ENCODE results near the gene E2F3. TPM values are rescaled to one million over a fixed set of nuclear protein-coding genes. Genes with fewer than 3 reads are reported as not detected.

The E2F3 gene
- total and polyA plus RNA-seq, 4 experiments from 2014 or later: 1.3 to 25.5 (median 15.2) TPM

- Mint-ChIP-seq H3K27me3 (no peaks in the 10 kb centered on the region), H3K4me3 (no peak overlapping the region), H3K4me1 (no peaks in the 10 kb centered on the region), H3K9me3 (no peaks in the 10 kb centered on the region), H3K36me3 (peaks cover 36 to 43% of the 10 kb centered on the region in 2 donors), H3K27ac (no peak overlapping the region)
- Histone ChIP-seq H3K4me1 (ENCODE audit: insufficient read depth, low read length) (no peaks in the 10 kb centered on the region), H3K27me3 (ENCODE audit: insufficient read depth, low read length) (no peaks in the 10 kb centered on the region), H3K36me3 (ENCODE audit: insufficient read depth, low read length) (peaks cover 22% of the 10 kb centered on the region), H3K4me3 (ENCODE audit: low read length in 2 of 2) (no peak overlapping the region), H3K9me3 (ENCODE audit: control insufficient read depth in 1 of 2, low read length in 2 of 2) (no peaks in the 10 kb centered on the region), H3K27ac (ENCODE audit: low read depth, low read length) (no peak overlapping the region)
- no peak for DNase-seq
- CTCF ChIA-PET (ENCODE audit: partially characterized antibody): no interaction called here
- POLR2A ChIA-PET (ENCODE audit: partially characterized antibody): no interaction called here
- intact Hi-C loops (cut with micrococcal nuclease): no loop called here
These were observed 77.8 kb downstream of the E2F3 start for GRCh38 chr6:20479526-20479925.

GRCh38 chr6:20481281-20481680, 79.6 kb downstream of the E2F3 start:
- POLR2A ChIA-PET (ENCODE audit: partially characterized antibody): no interaction called here
- no peaks in the 10 kb centered on the region for H3K27me3 ChIP-seq (ENCODE audit: insufficient read depth, low read length)
- no peak overlapping the region for H3K4me3 ChIP-seq (ENCODE audit: low read length in 2 of 2)
- no peaks in the 10 kb centered on the region for H3K9me3 ChIP-seq (ENCODE audit: control insufficient read depth in 1 of 2, low read length in 2 of 2)
- no peaks in the 10 kb centered on the region for H3K4me1 ChIP-seq (ENCODE audit: insufficient read depth, low read length)
- Mint-ChIP-seq H3K27me3 (no peaks in the 10 kb centered on the region), H3K27ac (peak overlapping the region in 2 of 7 donors; percentile 7 to 10), H3K9me3 (no peaks in the 10 kb centered on the region), H3K4me1 (no peaks in the 10 kb centered on the region), H3K36me3 (peaks cover 37 to 49% of the 10 kb centered on the region in 2 donors), H3K4me3 (no peak overlapping the region)
- intact Hi-C loops (cut with micrococcal nuclease): no loop called here
- CTCF ChIA-PET (ENCODE audit: partially characterized antibody): interaction anchor here (1.2 kb wide), 1 partner anchor 46 kb away, joined by 5 read pairs; no protein-coding TSS in a partner anchor
- no peak for DNase-seq
- H3K27ac ChIP-seq (ENCODE audit: low read depth, low read length): no peak overlapping the region
- peaks cover 22% of the 10 kb centered on the region for H3K36me3 ChIP-seq (ENCODE audit: insufficient read depth, low read length)

DNA sequence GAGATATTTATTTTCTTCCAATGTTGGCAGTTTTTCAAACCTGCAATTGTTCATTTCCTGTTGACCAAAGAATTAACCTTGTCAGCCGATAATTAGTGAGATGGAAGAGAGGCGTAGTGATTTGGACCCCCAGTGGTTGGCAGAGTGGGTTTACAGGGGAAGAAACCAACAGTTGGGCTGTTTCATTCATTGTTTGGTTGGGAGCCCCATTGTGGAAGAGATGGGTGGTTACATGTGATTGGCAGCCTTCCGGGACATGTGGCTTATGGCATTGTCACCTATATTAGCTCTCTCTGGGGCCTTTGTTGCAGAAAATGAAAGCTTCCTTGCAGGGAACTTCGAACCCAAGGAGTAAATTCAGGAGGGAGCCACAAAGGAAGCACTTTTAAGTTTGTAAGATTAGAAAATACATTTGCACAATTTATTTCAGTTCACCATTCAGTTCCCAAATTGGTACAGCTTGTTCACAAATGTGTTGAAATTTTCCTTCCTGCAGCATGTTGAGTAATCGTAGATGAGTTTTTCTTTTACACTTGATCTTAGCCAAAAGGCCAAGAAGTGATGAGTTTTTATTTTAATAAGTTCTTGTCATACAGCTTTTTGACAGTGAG, 82.3 kb downstream of the E2F3 start:
- Histone ChIP-seq H3K4me1 (ENCODE audit: insufficient read depth, low read length) (no peaks in the 10 kb centered on the region), H3K27me3 (ENCODE audit: insufficient read depth, low read length) (no peaks in the 10 kb centered on the region), H3K36me3 (ENCODE audit: insufficient read depth, low read length) (peaks cover 26% of the 10 kb centered on the region), H3K4me3 (ENCODE audit: low read length in 2 of 2) (no peak overlapping the region), H3K27ac (ENCODE audit: low read depth, low read length) (no peak overlapping the region), H3K9me3 (ENCODE audit: control insufficient read depth in 1 of 2, low read length in 2 of 2) (no peaks in the 10 kb centered on the region)
- intact Hi-C loops (cut with micrococcal nuclease): no loop called here
- ChIA-PET CTCF (ENCODE audit: partially characterized antibody) (interaction anchor here (1.8 to 1.9 kb wide), 2 partner anchors 79 to 193 kb away, joined by 6 to 7 read pairs; no protein-coding TSS in a partner anchor), POLR2A (ENCODE audit: partially characterized antibody) (interaction anchor here (1.0 to 1.2 kb wide), 2 partner anchors 80 to 164 kb away, joined by 3 to 5 read pairs; no protein-coding TSS in a partner anchor)
- H3K4me3 Mint-ChIP-seq: no peak overlapping the region
- peak overlapping the region in 1 of 7 donors; percentile 42 for H3K27ac Mint-ChIP-seq
- H3K36me3 Mint-ChIP-seq: peaks cover 59 to 71% of the 10 kb centered on the region in 2 donors
- no peak for DNase-seq
- H3K4me1 Mint-ChIP-seq: no peaks in the 10 kb centered on the region
- H3K27me3 Mint-ChIP-seq: no peaks in the 10 kb centered on the region
- H3K9me3 Mint-ChIP-seq: no peaks in the 10 kb centered on the region

- CTCF ChIA-PET (ENCODE audit: partially characterized antibody): no interaction called here
- Mint-ChIP-seq H3K4me3 (no peak overlapping the region), H3K4me1 (peaks cover 0 to 2% (median 0%) of the 10 kb centered on the region in 4 donors), H3K27ac (no peak overlapping the region), H3K9me3 (no peaks in the 10 kb centered on the region), H3K36me3 (peaks cover 65 to 68% of the 10 kb centered on the region in 2 donors), H3K27me3 (no peaks in the 10 kb centered on the region)
- Histone ChIP-seq H3K9me3 (ENCODE audit: control insufficient read depth in 1 of 2, low read length in 2 of 2) (no peaks in the 10 kb centered on the region), H3K4me1 (ENCODE audit: insufficient read depth, low read length) (no peaks in the 10 kb centered on the region), H3K36me3 (ENCODE audit: insufficient read depth, low read length) (peaks cover 10% of the 10 kb centered on the region), H3K27ac (ENCODE audit: low read depth, low read length) (no peak overlapping the region), H3K4me3 (ENCODE audit: low read length in 2 of 2) (no peak overlapping the region), H3K27me3 (ENCODE audit: insufficient read depth, low read length) (no peaks in the 10 kb centered on the region)
- intact Hi-C loops (cut with micrococcal nuclease): no loop called here
- no peak for DNase-seq
- POLR2A ChIA-PET (ENCODE audit: partially characterized antibody): no interaction called here
These were observed 85.0 kb downstream of the E2F3 start for GRCh38 chr6:20486641-20487040.

DNA sequence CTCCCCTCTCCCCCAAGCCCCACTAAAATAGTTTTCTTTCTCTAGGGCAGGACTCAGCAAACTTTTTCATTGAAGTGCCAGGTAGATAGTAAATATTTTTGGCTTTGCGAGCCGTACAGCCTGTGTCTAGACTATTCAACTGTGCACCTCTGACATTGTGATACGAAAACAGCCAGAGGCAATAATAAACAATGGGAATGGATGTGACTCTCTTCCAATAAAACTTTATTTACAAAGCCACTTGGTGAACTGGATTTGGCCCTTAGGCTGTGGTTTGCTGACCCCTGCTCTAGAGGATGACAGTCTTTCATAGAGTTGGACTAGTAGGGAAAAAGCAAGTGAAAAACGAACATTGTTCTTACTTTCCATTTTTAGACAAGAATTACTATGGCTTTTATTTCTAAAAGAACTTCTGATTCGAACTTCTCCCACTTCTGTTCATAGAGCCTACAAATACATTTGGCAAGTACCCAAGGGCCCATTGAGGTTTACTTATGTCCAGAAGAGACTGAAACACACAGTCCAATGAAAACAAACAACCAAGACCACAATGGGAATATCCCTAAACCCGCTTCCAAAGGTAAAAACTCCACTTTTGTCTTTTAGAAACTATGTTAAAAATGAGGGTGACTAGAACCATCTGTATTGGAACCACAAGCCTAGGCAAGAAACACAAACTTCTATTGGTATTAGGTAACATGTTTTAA, 86.1 kb downstream of the E2F3 start:
- no peaks in the 10 kb centered on the region for H3K9me3 Mint-ChIP-seq
- H3K27me3 Mint-ChIP-seq: no peaks in the 10 kb centered on the region
- H3K27ac Mint-ChIP-seq: peak overlapping the region in 1 of 7 donors; percentile 20
- H3K36me3 Mint-ChIP-seq: peaks cover 58 to 68% of the 10 kb centered on the region in 2 donors
- intact Hi-C loops (cut with micrococcal nuclease): no loop called here
- Histone ChIP-seq H3K4me1 (ENCODE audit: insufficient read depth, low read length) (no peaks in the 10 kb centered on the region), H3K36me3 (ENCODE audit: insufficient read depth, low read length) (peaks cover 5% of the 10 kb centered on the region), H3K4me3 (ENCODE audit: low read length in 2 of 2) (no peak overlapping the region), H3K27ac (ENCODE audit: low read depth, low read length) (no peak overlapping the region), H3K27me3 (ENCODE audit: insufficient read depth, low read length) (no peaks in the 10 kb centered on the region), H3K9me3 (ENCODE audit: control insufficient read depth in 1 of 2, low read length in 2 of 2) (no peaks in the 10 kb centered on the region)
- POLR2A ChIA-PET (ENCODE audit: partially characterized antibody): no interaction called here
- CTCF ChIA-PET (ENCODE audit: partially characterized antibody): no interaction called here
- H3K4me3 Mint-ChIP-seq: no peak overlapping the region
- DNase-seq: no peak
- peaks cover 0 to 2% (median 0%) of the 10 kb centered on the region in 4 donors for H3K4me1 Mint-ChIP-seq

GRCh38 chr6:20490591-20490990, 88.9 kb downstream of the E2F3 start:
- Histone ChIP-seq H3K4me3 (ENCODE audit: low read length in 2 of 2) (no peak overlapping the region), H3K27me3 (ENCODE audit: insufficient read depth, low read length) (no peaks in the 10 kb centered on the region), H3K36me3 (ENCODE audit: insufficient read depth, low read length) (peaks cover 4% of the 10 kb centered on the region), H3K27ac (ENCODE audit: low read depth, low read length) (no peak overlapping the region), H3K9me3 (ENCODE audit: control insufficient read depth in 1 of 2, low read length in 2 of 2) (no peaks in the 10 kb centered on the region), H3K4me1 (ENCODE audit: insufficient read depth, low read length) (no peaks in the 10 kb centered on the region)
- CTCF ChIA-PET (ENCODE audit: partially characterized antibody): interaction anchor here (2.6 kb wide), 1 partner anchor 38 kb away, joined by 9 read pairs; no protein-coding TSS in a partner anchor
- Mint-ChIP-seq H3K4me3 (no peak overlapping the region), H3K27me3 (no peaks in the 10 kb centered on the region), H3K36me3 (peaks cover 45 to 50% of the 10 kb centered on the region in 2 donors), H3K27ac (peak overlapping the region in 1 of 7 donors; percentile 22), H3K4me1 (peaks cover 0 to 2% (median 0%) of the 10 kb centered on the region in 4 donors), H3K9me3 (no peaks in the 10 kb centered on the region)
- intact Hi-C loops (cut with micrococcal nuclease): no loop called here
- POLR2A ChIA-PET (ENCODE audit: partially characterized antibody): no interaction called here
- no peak for DNase-seq

DNA sequence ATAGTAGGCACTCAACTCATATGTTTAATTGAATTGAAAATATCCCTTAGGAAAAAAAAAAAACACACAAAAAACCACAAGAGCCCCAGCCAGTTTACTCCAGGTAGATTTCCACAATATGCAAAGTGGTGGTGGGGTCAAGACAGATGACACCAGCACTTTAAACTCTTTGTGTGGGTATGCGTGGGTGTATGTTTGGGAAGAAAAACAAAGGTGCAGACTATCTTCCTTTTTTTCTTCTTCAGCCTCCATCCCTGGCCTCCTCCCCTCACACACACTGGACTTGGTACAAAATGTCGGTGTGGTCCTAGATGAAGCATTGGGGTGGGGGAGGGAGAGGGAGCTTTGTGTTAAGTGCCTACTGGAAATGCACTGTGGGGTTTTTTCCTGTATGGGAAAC, 90.4 kb downstream of the E2F3 start:
- intact Hi-C loops (cut with micrococcal nuclease): no loop called here
- DNase-seq: no peak
- Histone ChIP-seq H3K4me1 (ENCODE audit: insufficient read depth, low read length) (no peaks in the 10 kb centered on the region), H3K27me3 (ENCODE audit: insufficient read depth, low read length) (no peaks in the 10 kb centered on the region), H3K36me3 (ENCODE audit: insufficient read depth, low read length) (peaks cover 4% of the 10 kb centered on the region), H3K4me3 (ENCODE audit: low read length in 2 of 2) (no peak overlapping the region), H3K27ac (ENCODE audit: low read depth, low read length) (no peak overlapping the region), H3K9me3 (ENCODE audit: control insufficient read depth in 1 of 2, low read length in 2 of 2) (no peaks in the 10 kb centered on the region)
- Mint-ChIP-seq H3K4me1 (peaks cover 0 to 2% (median 0%) of the 10 kb centered on the region in 4 donors), H3K27ac (no peak overlapping the region), H3K4me3 (no peak overlapping the region), H3K9me3 (no peaks in the 10 kb centered on the region), H3K27me3 (peaks cover 0 to under 1% of the 10 kb centered on the region in 2 donors), H3K36me3 (peaks cover 39 to 42% of the 10 kb centered on the region in 2 donors)
- CTCF ChIA-PET (ENCODE audit: partially characterized antibody): interaction anchor here (1.0 to 2.6 kb wide), 2 partner anchors 36 to 87 kb away, joined by 4 to 9 read pairs; no protein-coding TSS in a partner anchor
- POLR2A ChIA-PET (ENCODE audit: partially characterized antibody): no interaction called here
